ENCODE measurements around the gene SRD5A3. TPM values are rescaled to one million over a fixed set of nuclear protein-coding genes. Genes with fewer than 3 reads are reported as not detected.

Gene SRD5A3
- total RNA-seq, 6 donors from 2014 or later: 7.2 to 21.4 (median 13.0) TPM

DNA sequence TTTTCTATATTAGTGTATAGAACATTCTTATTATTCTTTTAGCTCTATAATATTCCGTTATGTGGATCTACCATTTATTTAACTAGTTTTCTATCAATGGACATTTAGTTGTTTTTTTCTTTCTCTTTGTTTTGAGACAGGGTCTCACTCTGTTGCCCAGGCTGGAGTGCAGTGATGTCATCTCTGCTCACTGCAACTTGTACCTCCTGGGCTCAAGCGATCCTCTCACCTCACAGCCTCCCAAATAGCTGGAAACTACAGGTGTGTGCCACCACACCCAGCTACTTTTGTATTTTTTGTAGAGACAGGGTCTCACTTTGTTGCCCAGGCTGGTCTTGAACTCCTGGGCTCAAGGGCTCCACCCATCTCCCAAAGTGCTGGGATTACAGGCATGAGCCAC, 60.5 kb downstream of the SRD5A3 start:
- WGBS, 2 donors: 92 to 94% methylated on average over 2 of the region's 2 CpGs
- Histone ChIP-seq H3K4me3 (no peak overlapping the region), H3K4me1 (peaks cover 22 to 50% (median 33%) of the 10 kb centered on the region in 4 donors), H3K27ac (no peak overlapping the region), H3K9me3 (no peaks in the 10 kb centered on the region), H3K36me3 (peaks cover 10 to 53% (median 27%) of the 10 kb centered on the region in 4 donors), H3K27me3 (no peaks in the 10 kb centered on the region)
- DNase-seq: no peak
- TF ChIP-seq EP300 (IDR thresholded peaks at IDR 0.05): no peak
- TF ChIP-seq POLR2A (IDR thresholded peaks at IDR 0.05): no peak
- TF ChIP-seq CTCF (IDR thresholded peaks at IDR 0.05): no peak
- TF ChIP-seq POLR2AphosphoS5 (IDR thresholded peaks at IDR 0.05): no peak
- no peak for ATAC-seq (ENCODE audit: low FRiP score in 2 of 2)

DNA sequence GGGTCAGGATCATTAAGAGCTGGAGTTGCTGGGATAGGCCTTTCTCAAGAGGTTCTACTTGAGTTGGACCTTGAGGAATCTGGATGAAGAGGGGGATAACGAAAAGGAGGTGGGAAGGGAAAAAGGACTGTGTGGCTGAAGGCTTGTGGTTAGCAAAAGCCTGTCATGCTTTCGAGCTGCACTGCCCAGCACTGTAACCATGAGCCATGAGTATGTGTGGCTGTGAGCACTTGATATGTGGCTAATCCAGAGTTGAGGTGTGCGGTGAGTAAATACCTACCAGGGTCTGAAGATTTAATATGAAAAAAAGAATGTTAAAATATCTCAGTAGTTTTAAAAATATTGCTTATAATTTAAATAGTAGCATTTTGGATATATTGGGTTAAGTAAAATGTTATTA, 61.1 kb downstream of the SRD5A3 start:
- Histone ChIP-seq H3K9me3 (no peaks in the 10 kb centered on the region), H3K36me3 (peaks cover 11 to 57% (median 28%) of the 10 kb centered on the region in 4 donors), H3K27me3 (no peaks in the 10 kb centered on the region), H3K4me3 (no peak overlapping the region), H3K4me1 (peaks cover 22 to 48% (median 32%) of the 10 kb centered on the region in 4 donors), H3K27ac (no peak overlapping the region)
- no peak for ATAC-seq (ENCODE audit: low FRiP score in 2 of 2)
- no peak for TF ChIP-seq EP300 (IDR thresholded peaks at IDR 0.05)
- TF ChIP-seq POLR2AphosphoS5 (IDR thresholded peaks at IDR 0.05): no peak
- TF ChIP-seq CTCF (IDR thresholded peaks at IDR 0.05): no peak
- no peak for TF ChIP-seq POLR2A (IDR thresholded peaks at IDR 0.05)
- WGBS, 2 donors: 80 to 95% methylated on average over 3 of the region's 3 CpGs
- DNase-seq: no peak

DNA sequence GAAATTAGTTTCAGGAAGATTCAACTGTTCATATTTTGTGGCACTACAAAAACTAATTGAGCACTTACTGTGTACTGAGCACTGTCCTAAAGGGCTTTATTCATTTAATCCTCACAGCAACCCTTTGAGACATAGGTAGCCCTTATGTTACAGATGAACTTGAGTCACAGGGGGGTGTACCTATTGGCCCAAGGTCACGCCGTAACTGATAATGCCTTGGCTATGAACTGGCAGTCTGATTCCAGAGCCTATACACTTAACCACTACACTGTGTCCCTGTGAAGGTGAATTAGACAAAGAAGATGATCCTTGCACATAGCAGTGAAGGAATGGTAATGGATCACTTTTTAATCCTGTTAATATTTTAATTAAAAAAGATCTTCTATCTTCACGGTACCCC, 61.7 kb downstream of the SRD5A3 start:
- H3K27ac ChIP-seq: no peak overlapping the region
- H3K4me1 ChIP-seq: peaks cover 22 to 47% (median 32%) of the 10 kb centered on the region in 4 donors
- no peaks in the 10 kb centered on the region for H3K27me3 ChIP-seq
- peaks cover 11 to 60% (median 29%) of the 10 kb centered on the region in 4 donors for H3K36me3 ChIP-seq
- no peak for DNase-seq
- no peaks in the 10 kb centered on the region for H3K9me3 ChIP-seq
- TF ChIP-seq CTCF (IDR thresholded peaks at IDR 0.05) (no peak), POLR2AphosphoS5 (IDR thresholded peaks at IDR 0.05) (no peak), EP300 (IDR thresholded peaks at IDR 0.05) (no peak), POLR2A (IDR thresholded peaks at IDR 0.05) (no peak)
- no peak for ATAC-seq (ENCODE audit: low FRiP score in 2 of 2)
- H3K4me3 ChIP-seq: no peak overlapping the region
- 77 to 88% methylated on average over 3 of the region's 3 CpGs for WGBS, 2 donors

DNA sequence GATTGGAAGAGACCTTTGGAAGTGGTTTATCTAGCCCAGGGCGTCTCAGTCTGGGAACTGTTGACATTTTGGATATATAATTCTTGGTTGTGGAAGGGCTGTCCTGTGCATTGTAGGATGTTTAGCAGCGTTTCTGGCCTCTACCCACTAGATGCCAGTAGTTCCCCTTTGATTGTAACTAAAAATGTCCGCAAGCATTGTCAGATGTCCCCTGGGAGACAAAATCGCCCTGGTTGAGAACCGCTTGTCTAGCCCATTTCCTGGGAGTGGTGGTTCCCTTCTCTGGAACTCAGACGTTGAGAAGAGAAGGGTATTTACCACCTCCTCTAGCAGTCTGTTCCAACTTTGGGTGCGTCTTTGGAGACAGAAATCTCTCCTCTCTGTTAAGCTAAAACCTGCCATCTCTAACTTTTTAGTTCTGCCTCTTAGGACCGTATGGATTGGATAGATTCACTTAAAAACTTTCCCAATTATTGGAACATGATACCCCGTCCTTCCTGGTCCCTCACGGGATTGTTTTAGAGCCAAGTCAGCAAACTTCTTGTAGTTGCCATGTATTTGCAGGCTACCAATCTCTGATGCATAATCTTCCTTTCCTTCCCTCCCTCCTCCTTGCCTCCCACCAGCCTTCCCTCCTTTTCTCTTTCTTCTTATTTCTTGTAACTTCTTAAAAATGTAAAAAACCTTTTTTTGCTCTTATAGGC, 63.6 kb downstream of the SRD5A3 start:
- no peaks in the 10 kb centered on the region for H3K9me3 ChIP-seq
- no peak overlapping the region for H3K4me3 ChIP-seq
- no peak for DNase-seq
- peak overlapping the region in 2 of 4 donors; percentile 7 to 23 for H3K27ac ChIP-seq
- 44 to 48% methylated on average over 10 of the region's 10 CpGs for WGBS, 2 donors
- peak in 1 of 2 donors; percentile 66 for ATAC-seq (ENCODE audit: low FRiP score in 2 of 2)
- peaks cover 13 to 63% (median 26%) of the 10 kb centered on the region in 4 donors for H3K36me3 ChIP-seq
- no peak for TF ChIP-seq EP300 (IDR thresholded peaks at IDR 0.05)
- peak in 1 of 6 experiments; percentile 9 for TF ChIP-seq CTCF (IDR thresholded peaks at IDR 0.05)
- H3K27me3 ChIP-seq: no peaks in the 10 kb centered on the region
- H3K4me1 ChIP-seq: peaks cover 19 to 44% (median 32%) of the 10 kb centered on the region in 4 donors

GRCh38 chr4:55410431-55410830, 64.4 kb downstream of the SRD5A3 start:
- DNase-seq (no peak), ATAC-seq (ENCODE audit: low FRiP score in 2 of 2) (no peak)
- WGBS, 2 donors: 85 to 89% methylated on average over 8 of the region's 8 CpGs
- Histone ChIP-seq H3K4me1 (peaks cover 19 to 44% (median 32%) of the 10 kb centered on the region in 4 donors), H3K27ac (no peak overlapping the region), H3K9me3 (no peaks in the 10 kb centered on the region), H3K4me3 (no peak overlapping the region), H3K36me3 (peaks cover 8 to 63% (median 23%) of the 10 kb centered on the region in 4 donors), H3K27me3 (no peaks in the 10 kb centered on the region)
- TF ChIP-seq CTCF (IDR thresholded peaks at IDR 0.05) (no peak), EP300 (IDR thresholded peaks at IDR 0.05) (no peak), POLR2AphosphoS5 (IDR thresholded peaks at IDR 0.05) (no peak), POLR2A (IDR thresholded peaks at IDR 0.05) (no peak)
